GM19328 (cell line): Measurements from ENCODE around the gene PTPRT.

Experiments
- ATAC-seq: cut with Tn5 transposase; IDR thresholded peaks from one replicate; pipeline ENCODE4 v1.9.1; 2021; ENCODE audit warnings: mild to moderate bottlenecking, moderate library complexity; ENCODE audit not compliant: unreplicated experiment

The PTPRT gene

GRCh38 chr20:42158272-42158671, 1031.4 kb downstream of the PTPRT start:
- ATAC-seq = no peak

DNA sequence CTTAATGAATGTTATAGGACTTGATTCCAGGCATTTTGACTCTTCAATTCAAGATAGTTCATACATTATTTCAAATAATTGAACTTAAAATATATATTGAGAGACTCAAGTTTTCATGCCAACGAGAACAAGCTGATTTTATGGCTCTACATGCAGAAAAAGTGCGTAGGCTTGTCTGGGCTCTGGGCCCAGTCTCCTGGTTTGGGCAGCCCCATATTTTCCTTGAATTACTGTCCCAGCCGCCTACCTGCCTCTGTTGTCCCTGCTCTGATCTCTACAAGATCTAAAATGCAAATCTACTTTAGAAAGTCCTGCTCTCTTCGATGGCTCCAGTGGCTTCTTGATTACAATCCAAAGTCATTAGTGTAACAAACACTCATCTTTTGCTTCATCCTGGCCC, 1034.1 kb downstream of the PTPRT start:
- ATAC-seq = no peak

DNA sequence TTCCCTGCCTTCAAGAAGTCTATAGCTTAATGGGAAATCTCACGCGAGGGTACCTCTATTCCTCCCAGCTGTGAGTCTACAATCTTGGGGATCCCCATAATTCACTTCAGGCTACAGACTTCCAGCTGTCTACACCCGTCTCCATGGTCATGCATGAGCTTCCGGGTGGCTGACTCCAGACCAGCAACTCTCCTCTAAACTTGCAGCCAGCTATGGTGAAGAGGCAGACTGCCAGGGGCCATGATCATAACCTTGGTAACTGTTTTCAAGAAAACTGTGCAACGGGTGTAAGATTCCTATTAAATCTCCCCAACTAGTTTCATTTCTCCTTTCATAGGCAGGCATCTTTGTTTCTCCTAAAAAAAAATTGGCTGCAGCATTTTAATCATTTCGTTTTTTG, 1037.1 kb downstream of the PTPRT start:
- ATAC-seq = no peak

- no peak for ATAC-seq
Measured at GRCh38 chr20:42150230-42150629, 1039.5 kb downstream of the PTPRT start.

DNA sequence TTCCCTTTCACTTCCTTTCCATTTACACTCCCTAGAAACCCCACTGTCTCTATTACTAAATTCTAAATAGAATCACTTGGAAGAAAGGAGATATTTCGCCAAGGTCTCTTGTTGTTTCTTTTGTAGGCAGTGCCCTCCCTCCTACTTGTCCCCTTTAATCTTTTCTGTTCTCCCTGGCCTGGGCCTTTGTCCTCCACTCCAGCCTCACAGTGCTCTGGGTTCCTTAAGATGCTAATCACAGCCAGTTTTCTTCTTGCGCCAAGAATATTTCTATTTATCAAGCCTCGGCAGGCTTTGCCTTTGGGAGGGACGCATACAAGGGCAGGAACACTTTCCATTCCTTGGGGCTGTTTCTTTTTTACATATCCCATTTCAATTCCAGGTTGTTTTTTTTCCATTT, 1051.0 kb downstream of the PTPRT start:
- ATAC-seq = no peak

DNA sequence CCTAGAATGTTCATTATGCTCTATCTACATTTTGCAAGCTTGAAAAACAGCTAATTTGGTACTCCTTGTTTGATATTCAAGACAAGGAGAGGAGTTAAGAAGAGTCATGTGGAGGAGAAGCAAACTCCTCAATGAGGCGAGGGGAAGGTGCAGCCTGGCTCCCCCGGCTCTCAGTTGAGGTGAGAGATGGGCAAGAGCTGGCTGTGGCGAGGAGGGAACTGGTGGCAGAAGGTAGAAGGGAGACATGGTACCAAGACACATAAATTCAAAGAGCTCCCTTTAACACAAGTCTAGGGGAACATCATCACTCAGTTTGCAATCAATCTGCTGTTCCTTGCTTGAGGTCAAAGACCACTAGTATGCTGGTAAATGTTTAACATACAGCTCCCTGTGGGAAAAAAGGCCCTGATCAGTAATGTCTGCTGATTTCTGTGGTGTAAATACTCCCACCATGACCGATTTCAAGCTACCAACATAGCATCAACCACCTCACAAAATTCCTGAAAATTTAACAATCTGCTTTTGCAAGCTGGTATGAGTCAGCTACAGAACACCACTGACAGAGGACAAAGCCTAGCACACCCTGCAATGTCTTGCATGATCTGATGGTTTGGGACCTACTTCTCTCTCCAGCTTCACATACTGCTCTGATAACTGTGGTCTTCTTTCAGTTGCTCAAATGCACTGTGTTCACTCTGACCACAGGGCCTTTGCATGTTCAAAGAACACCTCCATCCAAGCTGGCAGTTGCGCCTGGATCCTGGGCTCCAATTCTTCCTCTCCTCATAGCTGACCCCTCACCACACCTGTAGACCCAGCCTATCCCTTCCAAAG, 1055.2 kb downstream of the PTPRT start:
- no peak for ATAC-seq

DNA sequence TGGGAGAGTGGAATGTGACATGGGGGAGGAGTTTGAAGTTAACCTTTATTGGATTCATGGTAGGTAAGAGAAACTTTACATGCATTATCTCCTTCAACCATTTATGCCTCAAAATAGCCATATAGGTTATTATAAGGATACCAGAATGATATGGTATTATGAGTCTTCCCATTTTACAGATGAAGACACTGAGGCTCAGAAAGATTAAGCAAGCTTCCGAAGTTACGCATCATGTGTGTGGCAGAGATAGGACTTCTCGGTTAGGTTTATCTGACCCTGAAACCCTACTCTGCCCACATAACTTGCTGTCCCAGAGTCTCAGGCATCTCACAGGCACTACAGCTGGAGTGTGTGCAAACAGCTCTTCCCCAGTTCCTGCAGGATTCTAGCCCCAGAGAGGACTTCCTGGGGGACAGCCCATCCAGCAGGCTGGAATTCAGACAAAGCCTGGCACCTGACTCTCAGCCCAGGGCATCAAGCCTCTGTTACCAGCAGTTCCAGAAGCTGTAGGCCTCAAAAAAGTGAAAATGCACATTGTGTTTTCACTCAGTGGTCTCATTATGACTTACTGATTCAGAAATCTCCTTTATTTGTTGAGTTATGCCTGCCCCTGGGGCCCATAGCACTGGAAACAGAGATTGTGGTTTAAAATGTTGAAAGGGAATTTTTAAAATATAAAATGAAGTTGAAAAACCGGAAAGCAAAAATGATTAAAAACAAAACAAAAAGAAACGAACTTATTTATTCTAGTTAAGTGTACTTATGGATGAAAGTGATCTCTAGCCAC, 1058.7 kb downstream of the PTPRT start:
- ATAC-seq = no peak

DNA sequence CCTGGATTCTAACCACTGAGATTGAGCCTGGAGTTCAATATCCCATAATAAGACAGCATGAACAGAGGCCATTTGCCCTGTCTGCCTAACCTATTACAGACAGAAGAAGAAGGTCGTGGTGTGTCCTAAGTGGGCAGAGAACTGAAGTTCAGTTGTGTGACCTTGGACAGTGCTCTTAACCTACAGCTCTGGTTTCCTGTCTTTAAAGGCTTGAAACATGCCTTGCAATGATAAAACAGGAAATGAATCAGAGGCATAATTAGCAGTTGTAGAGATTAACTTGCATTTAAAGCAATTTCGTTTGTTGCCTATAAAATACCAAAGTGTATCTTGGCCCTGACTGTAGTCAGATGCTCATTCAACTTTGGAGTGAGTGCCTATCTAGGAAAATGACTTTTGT, 1064.3 kb downstream of the PTPRT start:
- ATAC-seq = no peak

DNA sequence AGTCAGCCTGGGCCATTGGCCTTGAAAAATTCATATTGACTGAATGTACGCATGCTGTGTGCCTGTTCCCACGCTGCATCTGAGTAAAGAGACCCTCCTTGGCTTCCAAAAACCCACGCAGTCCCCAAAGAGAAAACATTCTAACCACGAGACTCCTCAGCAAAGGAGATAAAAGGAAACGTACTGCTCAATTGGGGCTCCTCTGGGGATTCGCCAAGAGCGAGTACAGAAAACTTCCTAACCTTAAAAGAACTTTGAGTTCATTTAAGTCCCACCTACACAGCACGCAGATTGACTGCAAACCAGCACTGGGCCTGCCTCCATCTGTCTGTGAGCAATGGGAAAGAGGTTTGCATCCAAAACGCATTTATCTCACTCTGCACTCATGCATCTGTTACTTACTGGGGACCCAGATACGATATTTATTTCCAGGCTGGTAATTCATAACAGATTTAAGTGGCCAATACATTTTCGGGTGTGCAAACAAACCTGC, 1065.7 kb downstream of the PTPRT start:
- no peak for ATAC-seq

DNA sequence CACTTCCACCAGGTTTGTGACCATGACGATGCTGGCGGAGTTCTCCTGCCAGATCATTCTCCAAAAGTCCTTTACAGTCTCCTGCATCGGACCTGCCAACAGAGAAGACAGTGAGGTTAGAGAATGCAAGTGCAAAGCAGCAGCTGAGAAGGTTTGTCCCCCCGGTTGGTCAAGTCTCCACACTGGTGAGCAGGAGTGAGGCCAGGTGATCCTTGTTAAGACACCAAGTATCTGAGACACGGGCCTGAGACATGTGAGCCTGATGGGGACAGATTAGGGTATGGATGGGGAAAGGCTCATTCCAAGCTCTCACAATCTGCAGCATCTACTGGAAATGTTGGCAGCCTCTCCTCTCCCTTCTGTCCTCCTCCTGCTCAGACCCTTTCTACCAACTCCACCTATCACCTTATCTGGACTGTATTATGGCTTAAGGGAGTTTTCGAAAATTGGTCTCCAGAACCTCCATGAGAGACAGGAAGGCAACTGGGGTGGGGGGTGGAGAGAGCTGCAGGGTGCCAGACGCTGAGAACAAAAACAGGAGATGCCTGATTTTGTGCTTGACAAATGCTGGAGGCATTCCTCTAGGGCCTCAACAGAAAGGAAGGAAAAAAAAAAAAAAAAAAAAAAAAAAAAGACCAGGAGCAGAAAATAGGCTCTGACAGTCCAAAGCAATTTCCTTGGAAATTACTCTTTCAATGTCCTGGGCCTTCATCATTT, 1071.1 kb downstream of the PTPRT start:
- no peak for ATAC-seq

- ATAC-seq = no peak
Measured at GRCh38 chr20:42118001-42118400, 1071.7 kb downstream of the PTPRT start.

GRCh38 chr20:42113236-42113635, 1076.5 kb downstream of the PTPRT start:
- ATAC-seq = no peak

- ATAC-seq = no peak
Measured at GRCh38 chr20:42112161-42112560, 1077.5 kb downstream of the PTPRT start.

GRCh38 chr20:42111349-42111748, 1078.4 kb downstream of the PTPRT start:
- no peak for ATAC-seq

DNA sequence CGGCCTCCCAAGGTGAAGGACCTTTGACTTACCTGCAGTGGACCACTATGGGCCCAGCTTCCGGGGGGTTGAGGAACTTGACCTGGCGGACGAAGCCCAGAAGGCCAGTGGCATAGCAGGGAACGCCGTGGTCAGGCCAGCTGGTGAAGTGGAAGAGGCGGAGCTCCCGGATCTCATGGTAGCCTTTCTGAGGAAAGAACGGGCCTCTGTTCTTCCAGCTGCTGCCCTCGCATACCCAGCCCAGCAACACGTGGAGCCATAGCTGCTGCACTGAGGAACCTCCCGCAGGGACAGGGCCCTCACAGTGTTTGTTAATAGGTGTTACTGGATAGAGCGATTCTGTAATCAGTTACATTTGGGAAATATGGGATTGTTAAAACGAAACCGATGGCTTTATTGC, 1079.4 kb downstream of the PTPRT start:
- ATAC-seq = no peak

- ATAC-seq = no peak
Measured at GRCh38 chr20:42102000-42102399, 1087.7 kb downstream of the PTPRT start.

- ATAC-seq = no peak
Measured at GRCh38 chr20:42100137-42100704, 1089.5 kb downstream of the PTPRT start.

DNA sequence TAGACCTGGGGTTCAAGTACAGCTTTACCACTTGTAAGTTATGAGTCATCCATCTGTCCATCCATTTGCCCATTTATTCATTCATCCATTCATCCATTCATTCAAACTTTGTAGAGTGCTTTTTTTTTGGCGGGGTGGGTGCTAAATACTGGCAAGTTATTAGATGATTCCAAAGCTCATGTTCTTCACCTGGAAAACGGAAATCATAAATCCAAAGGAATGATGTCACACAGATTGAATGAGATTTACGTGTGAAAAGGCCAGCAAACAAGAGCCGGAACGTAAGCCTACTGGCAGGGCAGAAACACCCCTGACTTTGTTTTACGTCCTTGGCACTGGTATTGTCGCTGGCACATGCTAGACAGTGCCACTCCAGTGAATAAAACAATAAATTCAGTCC, 1090.6 kb downstream of the PTPRT start:
- ATAC-seq = no peak

- ATAC-seq = no peak
Measured at GRCh38 chr20:42098418-42098817, 1091.3 kb downstream of the PTPRT start.

- no peak for ATAC-seq
Measured at GRCh38 chr20:42097741-42098140, 1092.0 kb downstream of the PTPRT start.

DNA sequence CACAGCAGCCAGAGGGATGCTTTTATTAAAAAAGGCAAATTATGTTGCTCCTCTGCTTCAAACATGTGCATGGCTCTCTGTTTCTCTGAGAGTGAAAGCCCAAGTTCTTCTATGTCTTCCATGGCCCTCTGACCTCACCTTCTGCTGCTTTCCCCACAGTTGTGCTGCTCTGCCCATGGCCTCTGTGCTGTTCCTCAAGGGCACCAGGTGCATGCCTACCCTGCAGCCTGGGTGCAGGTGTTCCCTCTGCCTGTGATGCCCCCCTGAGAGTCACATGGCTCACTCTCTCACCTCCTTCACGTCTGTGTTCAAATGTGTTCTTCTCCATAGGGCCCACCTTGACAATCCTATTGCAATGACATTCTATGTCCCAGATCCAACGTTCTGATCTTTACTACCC, 1094.5 kb downstream of the PTPRT start:
- ATAC-seq = no peak
